Type B pancreatic cell (in vitro differentiated cells): ENCODE results near the gene STK38L. TPM values are rescaled to one million over a fixed set of nuclear protein-coding genes. Genes with fewer than 3 reads are reported as not detected.

Experiments
- DNase-seq: peaks from one replicate; pipeline ENCODE4 v3.0.0; 2021; ENCODE audit warnings: mixed read lengths; ENCODE audit not compliant: unreplicated experiment; ENCODE audit errors: extremely low spot score
- H3K27ac Mint-ChIP-seq: 2 replicates; pipeline ENCODE4 v1.8.0; 2021; ENCODE audit warnings: mild to moderate bottlenecking, mixed read lengths
- H3K27me3 Mint-ChIP-seq: 2 replicates; pipeline ENCODE4 v1.8.0; 2021; ENCODE audit warnings: mixed read lengths
- H3K36me3 Mint-ChIP-seq: 2 replicates; pipeline ENCODE4 v1.8.0; 2021; ENCODE audit warnings: mixed read lengths
- H3K4me1 Mint-ChIP-seq: one replicate; pipeline ENCODE4 v1.8.0; 2021; ENCODE audit warnings: mixed read lengths; ENCODE audit not compliant: unreplicated experiment
- H3K4me3 Mint-ChIP-seq: 2 replicates; pipeline ENCODE4 v1.8.0; 2021; ENCODE audit warnings: mild to moderate bottlenecking, mixed read lengths
- H3K9me3 Mint-ChIP-seq: 2 replicates; pipeline ENCODE4 v1.8.0; 2021; ENCODE audit warnings: mixed read lengths
- CTCF ChIP-seq: fragments of 200-600 bp; sonication (generic); conservative IDR thresholded peaks from 2 replicates; pipeline ENCODE4 v1.5.0; 2021; ENCODE audit warnings: antibody characterized with exemption, mild to moderate bottlenecking
- total RNA-seq: library from RNA; stranded (reverse); gene quantifications from 2 replicates; pipeline ENCODE4 v1.2.1, GENCODE V29; 2021; ENCODE audit warnings: low replicate concordance

Gene STK38L
- total RNA-seq, 1 donor from 2014 or later, result 43.1 TPM

- H3K4me3 Mint-ChIP-seq, result no peak overlapping the region
- no peaks in the 10 kb centered on the region for H3K4me1 Mint-ChIP-seq
- TF ChIP-seq CTCF, result no peak
- H3K27me3 Mint-ChIP-seq, result peaks cover 4% of the 10 kb centered on the region
- peaks cover 4% of the 10 kb centered on the region for H3K36me3 Mint-ChIP-seq
- no peak for DNase-seq
- H3K27ac Mint-ChIP-seq, result no peak overlapping the region
- no peaks in the 10 kb centered on the region for H3K9me3 Mint-ChIP-seq
Observed at GRCh38 chr12:27212861-27213260, 31.2 kb upstream of the STK38L start.

- no peaks in the 10 kb centered on the region for H3K9me3 Mint-ChIP-seq
- no peak overlapping the region for H3K4me3 Mint-ChIP-seq
- H3K36me3 Mint-ChIP-seq, result peaks cover 4% of the 10 kb centered on the region
- no peak for DNase-seq
- H3K4me1 Mint-ChIP-seq, result no peaks in the 10 kb centered on the region
- peaks cover 4% of the 10 kb centered on the region for H3K27me3 Mint-ChIP-seq
- no peak for TF ChIP-seq CTCF
- H3K27ac Mint-ChIP-seq, result no peak overlapping the region
Observed at GRCh38 chr12:27213304-27213703, 30.8 kb upstream of the STK38L start.

DNA sequence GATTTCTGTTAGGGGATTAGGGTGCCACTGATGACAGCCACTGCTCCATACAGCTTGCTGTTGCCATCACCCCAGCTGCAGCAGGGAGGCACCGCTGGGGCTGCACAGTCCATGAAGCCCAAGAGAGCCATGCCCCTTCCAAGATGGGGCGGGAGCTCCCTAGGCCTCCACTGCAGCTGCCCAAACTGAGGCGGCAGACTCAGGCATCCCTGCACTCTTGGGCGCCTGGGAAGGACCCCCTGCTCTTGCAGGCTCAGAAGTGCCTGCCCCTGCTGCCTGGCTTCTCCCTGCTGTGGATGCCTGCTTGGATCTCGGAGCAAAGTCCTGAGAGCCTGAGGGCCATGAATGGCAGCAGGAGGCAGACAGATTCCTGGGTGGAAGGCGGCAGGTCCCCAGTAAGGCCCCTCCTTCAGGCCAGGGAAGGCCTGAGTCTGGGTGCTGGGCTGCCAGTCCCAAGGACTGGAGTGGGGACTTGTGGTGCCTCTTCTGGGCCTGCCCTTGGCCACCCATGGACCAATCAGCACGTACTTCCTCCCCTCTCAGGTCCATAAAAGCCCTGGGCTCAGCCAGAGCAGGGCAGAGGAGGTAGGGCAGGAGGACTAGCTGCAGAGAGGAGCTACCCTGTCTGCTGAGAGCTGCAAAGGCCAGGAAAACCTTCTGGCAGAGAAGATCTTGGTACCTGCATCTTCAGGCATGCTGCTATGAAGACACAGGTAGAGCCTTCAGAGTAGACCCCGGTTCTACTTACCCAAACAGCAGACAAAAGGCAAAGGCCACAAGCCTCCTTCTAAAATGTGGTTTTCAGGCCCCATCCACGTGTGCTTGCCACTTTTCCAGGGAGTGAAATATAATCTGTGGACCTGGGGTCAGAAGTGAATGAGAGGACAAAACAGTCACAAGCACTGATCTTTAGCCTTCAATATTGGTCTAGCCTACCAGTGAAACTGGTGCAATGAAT lies 30.0 kb upstream of the STK38L start:
- Mint-ChIP-seq H3K4me3 (no peak overlapping the region), H3K27ac (no peak overlapping the region), H3K36me3 (no peaks in the 10 kb centered on the region), H3K9me3 (no peaks in the 10 kb centered on the region), H3K27me3 (peaks cover 4% of the 10 kb centered on the region), H3K4me1 (no peaks in the 10 kb centered on the region)
- no peak for TF ChIP-seq CTCF
- no peak for DNase-seq

GRCh38 chr12:27217590-27217989 lies 26.5 kb upstream of the STK38L start:
- TF ChIP-seq CTCF, result no peak
- DNase-seq, result no peak
- H3K27ac Mint-ChIP-seq, result no peak overlapping the region
- H3K4me3 Mint-ChIP-seq, result no peak overlapping the region
- H3K4me1 Mint-ChIP-seq, result no peaks in the 10 kb centered on the region
- no peaks in the 10 kb centered on the region for H3K36me3 Mint-ChIP-seq
- no peaks in the 10 kb centered on the region for H3K9me3 Mint-ChIP-seq
- peaks cover 4% of the 10 kb centered on the region for H3K27me3 Mint-ChIP-seq

DNA sequence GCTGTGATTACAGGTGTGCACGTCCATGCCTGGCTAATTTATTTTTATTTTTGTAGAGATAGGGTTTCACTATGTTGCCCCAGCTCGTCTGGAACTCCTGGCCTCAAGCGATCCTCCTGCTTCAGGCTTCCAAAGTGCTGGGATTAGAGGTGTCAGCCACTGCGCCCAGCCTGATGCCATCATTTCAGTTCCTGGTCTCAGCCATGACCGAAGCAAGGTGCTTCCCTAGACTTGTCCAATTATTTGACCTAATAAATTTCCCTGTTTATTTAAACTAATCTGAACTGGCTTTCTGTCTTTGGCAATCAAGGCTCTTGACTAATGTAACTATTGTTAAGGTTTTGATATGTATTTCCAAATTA lies 24.4 kb upstream of the STK38L start:
- H3K27ac Mint-ChIP-seq, result no peak overlapping the region
- no peaks in the 10 kb centered on the region for H3K36me3 Mint-ChIP-seq
- H3K27me3 Mint-ChIP-seq, result peaks cover 4% of the 10 kb centered on the region
- H3K4me1 Mint-ChIP-seq, result no peaks in the 10 kb centered on the region
- H3K4me3 Mint-ChIP-seq, result no peak overlapping the region
- no peak for TF ChIP-seq CTCF
- no peaks in the 10 kb centered on the region for H3K9me3 Mint-ChIP-seq
- no peak for DNase-seq
